NCI-H510A treated with DMSO at 0.1 percent for 48 hours (cell line): Measurements from ENCODE around the gene HDHD2.
"Not testable (repeated sequence)": the region's sequence is repeated elsewhere in the genome, so short reads cannot be mapped to it uniquely, and the experiment has no call there.

Source experiments
- DNase-seq: peaks from one replicate; lab custom pipeline; 2025; lab: John Stamatoyannopoulos, UW

Gene HDHD2

GRCh38 chr18:47150029-47150823 lies at the start of gene HDHD2:
Gene HDHD2 (minus strand): TSS chr18:47150500. CDS start chr18:47136439, 14,061 bp downstream.
- DNase-seq, result peak; percentile 65

- DNase-seq, result not testable (repeated sequence)
Observed at GRCh38 chr18:47195961-47196360, 45.7 kb upstream of the HDHD2 start.

GRCh38 chr18:47191961-47192360 lies 41.7 kb upstream of the HDHD2 start:
- DNase-seq, result no peak

- DNase-seq, result no peak
Observed at GRCh38 chr18:47187721-47188120, 37.4 kb upstream of the HDHD2 start.

GRCh38 chr18:47184419-47185050 lies 34.2 kb upstream of the HDHD2 start:
- DNase-seq, result peak; percentile 37

- not testable (repeated sequence) for DNase-seq
Observed at GRCh38 chr18:47182156-47182555, 31.9 kb upstream of the HDHD2 start.

GRCh38 chr18:47180765-47181164 lies 30.5 kb upstream of the HDHD2 start:
- DNase-seq, result no peak

- no peak for DNase-seq
Observed at GRCh38 chr18:47179520-47179919, 29.2 kb upstream of the HDHD2 start.

GRCh38 chr18:47175898-47176575 lies 25.7 kb upstream of the HDHD2 start, which contains the start of gene IER3IP1:
Gene IER3IP1 (minus strand): TSS chr18:47176364. CDS start chr18:47176277, 87 bp downstream.
- DNase-seq, result peak; percentile 74

GRCh38 chr18:47175283-47175897 lies 25.1 kb upstream of the HDHD2 start:
- DNase-seq, result no peak

- DNase-seq, result peak; percentile 27
Observed at GRCh38 chr18:47174545-47175116, 24.3 kb upstream of the HDHD2 start.

GRCh38 chr18:47172476-47172875 lies 22.2 kb upstream of the HDHD2 start:
- no peak for DNase-seq

GRCh38 chr18:47168913-47169312 lies 18.6 kb upstream of the HDHD2 start:
- no peak for DNase-seq

- DNase-seq, result no peak
Observed at GRCh38 chr18:47168509-47168908, 18.2 kb upstream of the HDHD2 start.

- no peak for DNase-seq
Observed at GRCh38 chr18:47166294-47166693, 16.0 kb upstream of the HDHD2 start.

GRCh38 chr18:47163241-47163640 lies 12.9 kb upstream of the HDHD2 start:
- no peak for DNase-seq

GRCh38 chr18:47160256-47160655 lies 10.0 kb upstream of the HDHD2 start:
- DNase-seq, result no peak

GRCh38 chr18:47158404-47158803 lies 8.1 kb upstream of the HDHD2 start:
- not testable (repeated sequence) for DNase-seq

- DNase-seq, result no peak
Observed at GRCh38 chr18:47151439-47151838, 1.1 kb upstream of the HDHD2 start.

- DNase-seq, result no peak
Observed at GRCh38 chr18:47150824-47151366, 595 bp upstream of the HDHD2 start.

- peak; percentile 18 for DNase-seq
Observed at GRCh38 chr18:47149457-47150028, 757 bp downstream of the HDHD2 start.
